ENCODE data around the gene DSCAML1. TPM values are rescaled to one million over a fixed set of nuclear protein-coding genes. Genes with fewer than 3 reads are reported as not detected.

Gene DSCAML1
- total RNA-seq, 1 experiment from 2014 or later = not detected

DNA sequence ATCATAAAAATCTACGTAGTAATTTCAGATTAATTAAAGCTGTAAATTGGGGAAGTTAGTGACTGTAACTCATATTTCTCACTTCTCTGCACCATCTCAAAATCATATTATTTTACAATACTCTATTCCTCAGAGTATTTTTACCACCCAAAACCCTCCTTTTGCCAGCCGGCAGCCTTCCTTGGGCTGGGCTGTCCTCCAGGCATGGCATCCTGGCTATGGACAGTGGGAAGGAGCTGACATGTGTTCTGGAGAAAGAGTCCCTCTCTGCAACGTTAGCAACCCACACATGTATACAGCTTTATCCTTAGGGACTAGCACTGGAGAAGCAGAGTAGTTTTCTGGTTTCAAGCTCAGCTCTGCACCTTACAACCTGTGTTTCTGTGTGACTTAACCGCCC lies 86.8 kb downstream of the DSCAML1 start:
- Histone ChIP-seq H3K27me3 (ENCODE audit: low read length) (peaks cover 99% of the 10 kb centered on the region), H3K4me1 (ENCODE audit: insufficient read depth, low read length) (no peaks in the 10 kb centered on the region), H3K9me3 (ENCODE audit: low read length) (no peaks in the 10 kb centered on the region), H3K36me3 (ENCODE audit: low read depth, low read length) (no peaks in the 10 kb centered on the region), H3F3A (ENCODE audit: low read length, unreplicated experiment) (no peaks in the 10 kb centered on the region), H3K4me2 (ENCODE audit: low read length) (no peak overlapping the region), H2AFZ (ENCODE audit: low read length) (no peak overlapping the region), H3K9ac (ENCODE audit: low read length) (no peak overlapping the region), H3K9me2 (replicated peaks; ENCODE audit: low read length) (no peaks in the 10 kb centered on the region), H3K79me2 (ENCODE audit: low read length) (no peaks in the 10 kb centered on the region), H4K20me1 (ENCODE audit: low read length) (no peaks in the 10 kb centered on the region; the same call in 1 of the 2 replicates), H3K27ac (ENCODE audit: low read length) (no peak overlapping the region), H3K4me3 (ENCODE audit: low read length) (no peak overlapping the region)
- DNase-seq (no peak), ATAC-seq (no peak)
- CTCF ChIA-PET = no interaction called here
- intact Hi-C loops (cut with micrococcal nuclease) = no loop called here
- TF ChIP-seq, protein P1, sequence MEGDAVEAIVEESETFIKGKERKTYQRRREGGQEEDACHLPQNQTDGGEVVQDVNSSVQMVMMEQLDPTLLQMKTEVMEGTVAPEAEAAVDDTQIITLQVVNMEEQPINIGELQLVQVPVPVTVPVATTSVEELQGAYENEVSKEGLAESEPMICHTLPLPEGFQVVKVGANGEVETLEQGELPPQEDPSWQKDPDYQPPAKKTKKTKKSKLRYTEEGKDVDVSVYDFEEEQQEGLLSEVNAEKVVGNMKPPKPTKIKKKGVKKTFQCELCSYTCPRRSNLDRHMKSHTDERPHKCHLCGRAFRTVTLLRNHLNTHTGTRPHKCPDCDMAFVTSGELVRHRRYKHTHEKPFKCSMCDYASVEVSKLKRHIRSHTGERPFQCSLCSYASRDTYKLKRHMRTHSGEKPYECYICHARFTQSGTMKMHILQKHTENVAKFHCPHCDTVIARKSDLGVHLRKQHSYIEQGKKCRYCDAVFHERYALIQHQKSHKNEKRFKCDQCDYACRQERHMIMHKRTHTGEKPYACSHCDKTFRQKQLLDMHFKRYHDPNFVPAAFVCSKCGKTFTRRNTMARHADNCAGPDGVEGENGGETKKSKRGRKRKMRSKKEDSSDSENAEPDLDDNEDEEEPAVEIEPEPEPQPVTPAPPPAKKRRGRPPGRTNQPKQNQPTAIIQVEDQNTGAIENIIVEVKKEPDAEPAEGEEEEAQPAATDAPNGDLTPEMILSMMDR (conservative IDR thresholded peaks at IDR 0.05; ENCODE audit: low read depth, low read length) = no peak
- TF ChIP-seq EZH2phosphoT487 (IDR thresholded peaks at IDR 0.05; ENCODE audit: borderline replicate concordance, low read length) = no peak
- TF ChIP-seq EZH2 (IDR thresholded peaks at IDR 0.05; ENCODE audit: low read length, unreplicated experiment) = no peak
- BruUV-seq (replicated peaks) = no TSS peak
- POLR2A ChIA-PET (ENCODE audit: unreplicated experiment) = no interaction called here

DNA sequence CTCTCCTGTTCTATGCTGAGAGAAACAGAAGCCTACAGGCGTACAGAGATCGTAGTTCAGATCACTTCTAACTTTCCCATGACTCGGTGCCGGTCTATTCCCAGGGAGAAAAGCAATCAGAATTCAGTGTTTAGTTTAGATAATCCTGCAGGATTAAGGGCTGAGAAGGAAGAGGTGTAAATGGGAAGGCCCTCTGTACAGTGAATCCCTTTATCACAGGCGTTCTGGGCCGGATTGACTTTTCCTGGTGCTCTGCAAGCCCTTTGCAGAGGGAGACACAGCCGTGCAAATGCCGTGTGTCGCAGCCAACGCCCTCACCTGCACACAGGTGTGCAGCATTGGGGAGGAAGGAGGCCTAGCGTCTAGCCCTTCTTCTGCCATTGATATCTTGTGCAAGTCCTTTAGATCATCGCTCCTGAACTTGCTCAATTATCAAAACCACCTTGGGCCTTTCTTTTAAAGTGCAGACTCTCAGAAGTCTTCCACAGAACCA lies 90.6 kb downstream of the DSCAML1 start:
- CTCF ChIA-PET = no interaction called here
- intact Hi-C loops (cut with micrococcal nuclease) = no loop called here
- no peak for ATAC-seq

DNA sequence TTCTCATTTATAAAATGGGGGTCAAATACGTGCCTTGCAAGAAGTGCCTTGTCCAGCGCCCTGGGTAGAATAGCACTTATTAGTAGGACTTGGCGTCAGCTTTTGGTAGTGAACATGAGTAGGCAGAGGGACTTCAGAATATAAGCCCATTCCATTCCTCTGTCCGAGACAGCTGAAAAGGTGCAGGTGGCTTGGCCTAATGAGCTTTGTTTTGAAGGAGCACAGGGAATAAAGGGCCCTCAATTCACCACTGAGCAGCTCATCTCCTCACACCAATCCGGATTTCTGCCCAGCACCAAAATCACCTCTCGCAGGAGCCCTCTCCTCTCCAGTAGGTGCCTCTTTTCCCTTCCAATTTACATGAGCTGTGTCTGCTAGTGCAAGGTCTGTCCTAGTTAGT lies 91.2 kb downstream of the DSCAML1 start:
- Histone ChIP-seq H3K4me1 (ENCODE audit: insufficient read depth, low read length) (no peaks in the 10 kb centered on the region), H3K27ac (ENCODE audit: low read length) (no peak overlapping the region), H3K79me2 (ENCODE audit: low read length) (no peaks in the 10 kb centered on the region), H3K4me3 (ENCODE audit: low read length) (no peak overlapping the region), H3F3A (ENCODE audit: low read length, unreplicated experiment) (no peaks in the 10 kb centered on the region), H3K9me2 (replicated peaks; ENCODE audit: low read length) (no peaks in the 10 kb centered on the region), H2AFZ (ENCODE audit: low read length) (no peak overlapping the region), H3K9me3 (ENCODE audit: low read length) (no peaks in the 10 kb centered on the region), H4K20me1 (ENCODE audit: low read length) (no peaks in the 10 kb centered on the region; the same call in 1 of the 2 replicates), H3K36me3 (ENCODE audit: low read depth, low read length) (no peaks in the 10 kb centered on the region), H3K27me3 (ENCODE audit: low read length) (peaks cover 95% of the 10 kb centered on the region), H3K4me2 (ENCODE audit: low read length) (no peak overlapping the region), H3K9ac (ENCODE audit: low read length) (no peak overlapping the region)
- ATAC-seq = no peak
- TF ChIP-seq, protein P1 (conservative IDR thresholded peaks at IDR 0.05; ENCODE audit: low read depth, low read length) = no peak
- TF ChIP-seq EZH2 (IDR thresholded peaks at IDR 0.05; ENCODE audit: low read length, unreplicated experiment) = no peak
- no peak for TF ChIP-seq EZH2phosphoT487 (IDR thresholded peaks at IDR 0.05; ENCODE audit: borderline replicate concordance, low read length)
- POLR2A ChIA-PET (ENCODE audit: unreplicated experiment) = no interaction called here
- CTCF ChIA-PET = no interaction called here
- no TSS peak for BruUV-seq (replicated peaks)
- no peak for DNase-seq
- intact Hi-C loops (cut with micrococcal nuclease) = no loop called here

More for the DNA sequence above, 90.6 kb downstream of the DSCAML1 start:
- no peak for DNase-seq
- Histone ChIP-seq H2AFZ (ENCODE audit: low read length) (no peak overlapping the region), H3K9me2 (replicated peaks; ENCODE audit: low read length) (no peaks in the 10 kb centered on the region), H3K9me3 (ENCODE audit: low read length) (no peaks in the 10 kb centered on the region), H3F3A (ENCODE audit: low read length, unreplicated experiment) (no peaks in the 10 kb centered on the region), H3K4me2 (ENCODE audit: low read length) (no peak overlapping the region), H3K27me3 (ENCODE audit: low read length) (peaks cover 98% of the 10 kb centered on the region), H3K79me2 (ENCODE audit: low read length) (no peaks in the 10 kb centered on the region), H3K27ac (ENCODE audit: low read length) (no peak overlapping the region), H3K36me3 (ENCODE audit: low read depth, low read length) (no peaks in the 10 kb centered on the region), H4K20me1 (ENCODE audit: low read length) (no peaks in the 10 kb centered on the region; the same call in 1 of the 2 replicates), H3K4me3 (ENCODE audit: low read length) (no peak overlapping the region), H3K9ac (ENCODE audit: low read length) (no peak overlapping the region), H3K4me1 (ENCODE audit: insufficient read depth, low read length) (no peaks in the 10 kb centered on the region)
- TF ChIP-seq, protein P1 (conservative IDR thresholded peaks at IDR 0.05; ENCODE audit: low read depth, low read length) = no peak
- TF ChIP-seq EZH2 (IDR thresholded peaks at IDR 0.05; ENCODE audit: low read length, unreplicated experiment) (no peak), EZH2phosphoT487 (IDR thresholded peaks at IDR 0.05; ENCODE audit: borderline replicate concordance, low read length) (no peak)
- BruUV-seq (replicated peaks) = no TSS peak
- POLR2A ChIA-PET (ENCODE audit: unreplicated experiment) = no interaction called here
